SK-N-SH treated with all-trans-retinoic acid at 6 μM for 48 hours (cell line): ENCODE data around the gene TEAD3.

Source experiments
- ATAC-seq: fragments of 200-7000 bp; cut with Tn5 transposase; 3 replicates; pipeline ENCODE4 v1.9.1; 2020; ENCODE audit warnings: mild to moderate bottlenecking, moderate library complexity
- ARNTL ChIP-seq: fragments of 450-650 bp; formaldehyde crosslinking; IDR thresholded peaks from 2 replicates; pipeline ENCODE4 v1.5.0; 2020; ENCODE audit warnings: low read depth, mild to moderate bottlenecking, moderate library complexity, borderline replicate concordance
- BACH2 ChIP-seq: fragments of 250-450 bp; sonication (Bioruptor Pico); IDR thresholded peaks from 2 replicates; pipeline ENCODE4 v1.9.0; 2021; ENCODE audit warnings: mild to moderate bottlenecking, borderline replicate concordance
- CSDC2 ChIP-seq: fragments of 250-450 bp; sonication (Bioruptor Pico); IDR thresholded peaks from 2 replicates; pipeline ENCODE4 v1.5.0; 2020; ENCODE audit warnings: mild to moderate bottlenecking, moderate library complexity
- ESRRG ChIP-seq: fragments of 250-450 bp; sonication (Bioruptor Pico); IDR thresholded peaks from 2 replicates; pipeline ENCODE4 v1.6.1; 2021; ENCODE audit warnings: mild to moderate bottlenecking
- GLIS3 ChIP-seq: fragments of 250-450 bp; sonication (Bioruptor Pico); IDR thresholded peaks from 2 replicates; pipeline ENCODE4 v1.5.0; 2020; ENCODE audit warnings: mild to moderate bottlenecking, moderate library complexity
- ISL1 ChIP-seq: fragments of 250-450 bp; sonication (Bioruptor Pico); IDR thresholded peaks from 2 replicates; pipeline ENCODE4 v2.1.2; 2022; ENCODE audit warnings: mild to moderate bottlenecking, moderate library complexity
- OSR1 ChIP-seq: fragments of 250-450 bp; sonication (Bioruptor Pico); IDR thresholded peaks from 2 replicates; pipeline ENCODE4 v1.8.0; 2022; ENCODE audit warnings: moderate library complexity, mild to moderate bottlenecking, inconsistent platforms
- PPARA ChIP-seq: fragments of 250-450 bp; sonication (Bioruptor Pico); IDR thresholded peaks from 2 replicates; pipeline ENCODE4 v1.5.0; 2020; ENCODE audit warnings: mild to moderate bottlenecking, borderline replicate concordance
- SNAI2 ChIP-seq: fragments of 250-450 bp; sonication (Bioruptor Pico); IDR thresholded peaks from 2 replicates; pipeline ENCODE4 v1.5.0; 2020; ENCODE audit warnings: mild to moderate bottlenecking, moderate library complexity
- TCF4 ChIP-seq: fragments of 250-450 bp; sonication (Bioruptor Pico); IDR thresholded peaks from 2 replicates; pipeline ENCODE4 v1.8.0; 2021; ENCODE audit warnings: mild to moderate bottlenecking, moderate library complexity, borderline replicate concordance
- TOX ChIP-seq: fragments of 250-450 bp; sonication (Bioruptor Pico); IDR thresholded peaks from 2 replicates; pipeline ENCODE4 v1.8.0; 2021; ENCODE audit warnings: mild to moderate bottlenecking, moderate library complexity, borderline replicate concordance
- ZFP30 ChIP-seq: fragments of 450-650 bp; formaldehyde crosslinking; IDR thresholded peaks from 2 replicates; pipeline ENCODE4 v1.5.0; 2022; ENCODE audit warnings: mild to moderate bottlenecking, moderate library complexity
- ZNF565 ChIP-seq: fragments of 450-650 bp; formaldehyde crosslinking; conservative IDR thresholded peaks from 2 replicates; pipeline ENCODE4 v1.5.0; 2020; ENCODE audit warnings: low read depth, mild to moderate bottlenecking, moderate library complexity
- ZNF70 ChIP-seq: fragments of 450-650 bp; formaldehyde crosslinking; IDR thresholded peaks from 2 replicates; pipeline ENCODE4 v1.5.0; 2020; ENCODE audit warnings: mild to moderate bottlenecking, moderate library complexity
- ZNF8 ChIP-seq: fragments of 450-650 bp; formaldehyde crosslinking; IDR thresholded peaks from 2 replicates; pipeline ENCODE4 v1.5.0; 2020; ENCODE audit warnings: mild to moderate bottlenecking, moderate library complexity
- TF ChIP-seq, protein P1 (sequence below): fragments of 250-450 bp; sonication (Bioruptor Pico); IDR thresholded peaks from 2 replicates; pipeline ENCODE4 v1.5.1; 2020; ENCODE audit warnings: low read depth, mild to moderate bottlenecking, moderate library complexity
- TF ChIP-seq, protein P2 (sequence below): fragments of 250-450 bp; sonication (Bioruptor Pico); IDR thresholded peaks from 2 replicates; pipeline ENCODE4 v1.8.0; 2020; ENCODE audit warnings: mild to moderate bottlenecking, moderate library complexity, borderline replicate concordance
- TF ChIP-seq, protein P3 (sequence below): fragments of 250-450 bp; sonication (Bioruptor Pico); IDR thresholded peaks from 2 replicates; pipeline ENCODE4 v1.5.0; 2020; ENCODE audit warnings: mild to moderate bottlenecking, moderate library complexity
- TF ChIP-seq, protein P4 (sequence below): fragments of 250-450 bp; sonication (Bioruptor Pico); IDR thresholded peaks from 2 replicates; pipeline ENCODE4 v1.8.0; 2021; ENCODE audit warnings: low read depth, mild to moderate bottlenecking, moderate library complexity, borderline replicate concordance

The TEAD3 gene

DNA sequence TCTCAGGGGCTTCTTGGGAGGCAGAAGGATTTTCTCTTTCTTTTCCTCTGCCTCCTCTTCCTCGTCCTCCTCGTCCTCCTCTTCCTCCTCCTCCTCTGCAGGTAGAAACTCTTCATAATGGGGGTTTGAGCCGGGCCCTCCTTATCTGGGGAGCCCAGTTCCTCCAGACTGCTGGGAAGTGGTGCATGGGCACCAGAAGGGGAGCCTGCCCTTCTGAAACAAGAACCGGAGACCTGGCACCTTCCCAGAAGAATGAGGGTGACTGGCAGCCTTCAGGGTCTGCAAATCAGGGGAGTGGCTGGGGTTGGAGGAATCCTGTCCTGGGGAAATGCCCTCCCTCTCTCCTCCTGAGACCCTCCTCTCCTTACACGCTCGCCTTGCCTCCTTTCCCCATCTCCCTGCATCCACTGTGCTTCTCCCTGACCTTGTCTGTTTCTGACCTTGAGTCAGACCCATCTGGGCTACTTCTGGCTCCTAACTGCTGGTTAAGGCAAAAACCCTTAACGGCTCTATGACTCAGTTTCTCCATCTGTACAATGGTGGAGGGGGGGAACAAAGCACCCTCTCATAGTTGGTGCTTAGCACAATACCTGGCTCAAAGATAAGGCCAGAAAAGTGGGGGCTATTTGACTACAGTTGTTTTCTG, 14.2 kb upstream of the TEAD3 start (continued):
- TF ChIP-seq, protein P1, sequence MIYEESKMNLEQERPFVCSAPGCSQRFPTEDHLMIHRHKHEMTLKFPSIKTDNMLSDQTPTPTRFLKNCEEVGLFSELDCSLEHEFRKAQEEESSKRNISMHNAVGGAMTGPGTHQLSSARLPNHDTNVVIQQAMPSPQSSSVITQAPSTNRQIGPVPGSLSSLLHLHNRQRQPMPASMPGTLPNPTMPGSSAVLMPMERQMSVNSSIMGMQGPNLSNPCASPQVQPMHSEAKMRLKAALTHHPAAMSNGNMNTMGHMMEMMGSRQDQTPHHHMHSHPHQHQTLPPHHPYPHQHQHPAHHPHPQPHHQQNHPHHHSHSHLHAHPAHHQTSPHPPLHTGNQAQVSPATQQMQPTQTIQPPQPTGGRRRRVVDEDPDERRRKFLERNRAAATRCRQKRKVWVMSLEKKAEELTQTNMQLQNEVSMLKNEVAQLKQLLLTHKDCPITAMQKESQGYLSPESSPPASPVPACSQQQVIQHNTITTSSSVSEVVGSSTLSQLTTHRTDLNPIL (CRISPR knock-in tag): no peak

DNA sequence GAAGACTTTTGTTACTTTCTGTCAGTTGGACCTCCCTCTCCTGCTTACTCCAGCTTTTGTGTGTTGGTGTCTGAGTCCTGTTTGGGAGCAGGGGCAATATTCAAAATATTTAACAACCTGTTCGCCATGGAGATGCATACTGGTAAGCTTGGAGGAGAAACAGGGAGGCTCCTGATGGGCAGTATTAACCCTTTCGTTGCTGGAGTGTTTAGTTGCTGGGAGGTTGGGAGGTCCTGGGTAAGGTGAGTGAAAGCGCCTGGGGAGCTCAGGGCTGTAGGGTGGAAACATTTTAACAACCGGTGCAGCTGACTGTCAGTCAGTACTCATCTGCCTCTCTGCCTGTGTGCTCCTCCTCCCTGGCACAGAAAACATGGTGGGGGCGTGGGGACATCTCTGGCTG, 11.7 kb upstream of the TEAD3 start:
- ATAC-seq: no peak
- TF ChIP-seq, protein P1 (CRISPR knock-in tag): no peak
- no peak for TF ChIP-seq ZNF70 (CRISPR knock-in tag)
- no peak for TF ChIP-seq GLIS3 (CRISPR knock-in tag)
- TF ChIP-seq, protein P2, sequence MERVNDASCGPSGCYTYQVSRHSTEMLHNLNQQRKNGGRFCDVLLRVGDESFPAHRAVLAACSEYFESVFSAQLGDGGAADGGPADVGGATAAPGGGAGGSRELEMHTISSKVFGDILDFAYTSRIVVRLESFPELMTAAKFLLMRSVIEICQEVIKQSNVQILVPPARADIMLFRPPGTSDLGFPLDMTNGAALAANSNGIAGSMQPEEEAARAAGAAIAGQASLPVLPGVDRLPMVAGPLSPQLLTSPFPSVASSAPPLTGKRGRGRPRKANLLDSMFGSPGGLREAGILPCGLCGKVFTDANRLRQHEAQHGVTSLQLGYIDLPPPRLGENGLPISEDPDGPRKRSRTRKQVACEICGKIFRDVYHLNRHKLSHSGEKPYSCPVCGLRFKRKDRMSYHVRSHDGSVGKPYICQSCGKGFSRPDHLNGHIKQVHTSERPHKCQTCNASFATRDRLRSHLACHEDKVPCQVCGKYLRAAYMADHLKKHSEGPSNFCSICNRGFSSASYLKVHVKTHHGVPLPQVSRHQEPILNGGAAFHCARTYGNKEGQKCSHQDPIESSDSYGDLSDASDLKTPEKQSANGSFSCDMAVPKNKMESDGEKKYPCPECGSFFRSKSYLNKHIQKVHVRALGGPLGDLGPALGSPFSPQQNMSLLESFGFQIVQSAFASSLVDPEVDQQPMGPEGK: no peak
- no peak for TF ChIP-seq TOX
- TF ChIP-seq OSR1 (CRISPR knock-in tag): no peak
- no peak for TF ChIP-seq CSDC2 (CRISPR knock-in tag)
- TF ChIP-seq ZNF565 (CRISPR knock-in tag): no peak
- no peak for TF ChIP-seq ZFP30 (CRISPR knock-in tag)
- TF ChIP-seq TCF4 (CRISPR knock-in tag): no peak
- TF ChIP-seq PPARA (CRISPR knock-in tag): no peak
- no peak for TF ChIP-seq ZNF8 (CRISPR knock-in tag)
- TF ChIP-seq SNAI2 (CRISPR knock-in tag): no peak
- TF ChIP-seq, protein P3, sequence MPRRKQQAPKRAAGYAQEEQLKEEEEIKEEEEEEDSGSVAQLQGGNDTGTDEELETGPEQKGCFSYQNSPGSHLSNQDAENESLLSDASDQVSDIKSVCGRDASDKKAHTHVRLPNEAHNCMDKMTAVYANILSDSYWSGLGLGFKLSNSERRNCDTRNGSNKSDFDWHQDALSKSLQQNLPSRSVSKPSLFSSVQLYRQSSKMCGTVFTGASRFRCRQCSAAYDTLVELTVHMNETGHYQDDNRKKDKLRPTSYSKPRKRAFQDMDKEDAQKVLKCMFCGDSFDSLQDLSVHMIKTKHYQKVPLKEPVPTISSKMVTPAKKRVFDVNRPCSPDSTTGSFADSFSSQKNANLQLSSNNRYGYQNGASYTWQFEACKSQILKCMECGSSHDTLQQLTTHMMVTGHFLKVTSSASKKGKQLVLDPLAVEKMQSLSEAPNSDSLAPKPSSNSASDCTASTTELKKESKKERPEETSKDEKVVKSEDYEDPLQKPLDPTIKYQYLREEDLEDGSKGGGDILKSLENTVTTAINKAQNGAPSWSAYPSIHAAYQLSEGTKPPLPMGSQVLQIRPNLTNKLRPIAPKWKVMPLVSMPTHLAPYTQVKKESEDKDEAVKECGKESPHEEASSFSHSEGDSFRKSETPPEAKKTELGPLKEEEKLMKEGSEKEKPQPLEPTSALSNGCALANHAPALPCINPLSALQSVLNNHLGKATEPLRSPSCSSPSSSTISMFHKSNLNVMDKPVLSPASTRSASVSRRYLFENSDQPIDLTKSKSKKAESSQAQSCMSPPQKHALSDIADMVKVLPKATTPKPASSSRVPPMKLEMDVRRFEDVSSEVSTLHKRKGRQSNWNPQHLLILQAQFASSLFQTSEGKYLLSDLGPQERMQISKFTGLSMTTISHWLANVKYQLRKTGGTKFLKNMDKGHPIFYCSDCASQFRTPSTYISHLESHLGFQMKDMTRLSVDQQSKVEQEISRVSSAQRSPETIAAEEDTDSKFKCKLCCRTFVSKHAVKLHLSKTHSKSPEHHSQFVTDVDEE (CRISPR knock-in tag): no peak
- TF ChIP-seq ESRRG (CRISPR knock-in tag): no peak

DNA sequence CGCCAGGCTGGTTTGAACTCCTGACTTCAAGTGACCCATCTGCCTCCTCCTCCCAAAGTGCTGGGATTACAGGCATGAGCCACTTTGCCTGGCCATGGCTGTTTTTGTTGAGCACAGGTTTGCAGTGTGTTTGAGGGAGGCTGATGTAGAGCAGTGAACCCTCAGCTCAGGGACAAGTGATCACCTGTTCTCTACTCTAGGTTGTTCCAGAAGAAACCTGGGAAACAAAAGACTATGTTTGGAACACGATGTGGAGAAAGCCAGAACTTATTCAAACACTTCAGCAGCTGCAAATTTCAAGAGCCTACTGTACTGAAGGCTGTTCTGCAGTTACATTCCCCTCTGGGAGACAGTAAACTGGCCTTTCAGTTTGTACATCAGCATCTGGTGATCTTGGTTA, 11.1 kb upstream of the TEAD3 start:
- TF ChIP-seq, protein P1 (CRISPR knock-in tag): no peak
- TF ChIP-seq PPARA (CRISPR knock-in tag) (no peak), ZNF565 (CRISPR knock-in tag) (no peak), ARNTL (CRISPR knock-in tag) (no peak), ISL1 (CRISPR knock-in tag) (no peak), OSR1 (CRISPR knock-in tag) (no peak), SNAI2 (CRISPR knock-in tag) (no peak), ESRRG (CRISPR knock-in tag) (no peak), GLIS3 (CRISPR knock-in tag) (no peak), BACH2 (no peak)
- TF ChIP-seq, protein P4, sequence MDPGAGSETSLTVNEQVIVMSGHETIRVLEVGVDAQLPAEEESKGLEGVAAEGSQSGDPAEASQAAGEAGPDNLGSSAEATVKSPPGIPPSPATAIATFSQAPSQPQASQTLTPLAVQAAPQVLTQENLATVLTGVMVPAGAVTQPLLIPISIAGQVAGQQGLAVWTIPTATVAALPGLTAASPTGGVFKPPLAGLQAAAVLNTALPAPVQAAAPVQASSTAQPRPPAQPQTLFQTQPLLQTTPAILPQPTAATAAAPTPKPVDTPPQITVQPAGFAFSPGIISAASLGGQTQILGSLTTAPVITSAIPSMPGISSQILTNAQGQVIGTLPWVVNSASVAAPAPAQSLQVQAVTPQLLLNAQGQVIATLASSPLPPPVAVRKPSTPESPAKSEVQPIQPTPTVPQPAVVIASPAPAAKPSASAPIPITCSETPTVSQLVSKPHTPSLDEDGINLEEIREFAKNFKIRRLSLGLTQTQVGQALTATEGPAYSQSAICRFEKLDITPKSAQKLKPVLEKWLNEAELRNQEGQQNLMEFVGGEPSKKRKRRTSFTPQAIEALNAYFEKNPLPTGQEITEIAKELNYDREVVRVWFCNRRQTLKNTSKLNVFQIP: no peak
- TF ChIP-seq, all 23 proteins: peak for 0
- ATAC-seq: no peak
